Measurements from ENCODE around the gene TEC.
"Not testable (repeated sequence)": the region's sequence is repeated elsewhere in the genome, so short reads cannot be mapped to it uniquely, and the experiment has no call there.

- not testable (repeated sequence) for TF ChIP-seq POLR2A (IDR thresholded peaks at IDR 0.05)
- TF ChIP-seq, protein P1, sequence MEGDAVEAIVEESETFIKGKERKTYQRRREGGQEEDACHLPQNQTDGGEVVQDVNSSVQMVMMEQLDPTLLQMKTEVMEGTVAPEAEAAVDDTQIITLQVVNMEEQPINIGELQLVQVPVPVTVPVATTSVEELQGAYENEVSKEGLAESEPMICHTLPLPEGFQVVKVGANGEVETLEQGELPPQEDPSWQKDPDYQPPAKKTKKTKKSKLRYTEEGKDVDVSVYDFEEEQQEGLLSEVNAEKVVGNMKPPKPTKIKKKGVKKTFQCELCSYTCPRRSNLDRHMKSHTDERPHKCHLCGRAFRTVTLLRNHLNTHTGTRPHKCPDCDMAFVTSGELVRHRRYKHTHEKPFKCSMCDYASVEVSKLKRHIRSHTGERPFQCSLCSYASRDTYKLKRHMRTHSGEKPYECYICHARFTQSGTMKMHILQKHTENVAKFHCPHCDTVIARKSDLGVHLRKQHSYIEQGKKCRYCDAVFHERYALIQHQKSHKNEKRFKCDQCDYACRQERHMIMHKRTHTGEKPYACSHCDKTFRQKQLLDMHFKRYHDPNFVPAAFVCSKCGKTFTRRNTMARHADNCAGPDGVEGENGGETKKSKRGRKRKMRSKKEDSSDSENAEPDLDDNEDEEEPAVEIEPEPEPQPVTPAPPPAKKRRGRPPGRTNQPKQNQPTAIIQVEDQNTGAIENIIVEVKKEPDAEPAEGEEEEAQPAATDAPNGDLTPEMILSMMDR (IDR thresholded peaks at IDR 0.05) = not testable (repeated sequence)
Measured at GRCh38 chr4:48314746-48315145, 45.1 kb upstream of the TEC start.
